Hepatocyte (in vitro differentiated cells): Measurements from ENCODE around the gene RACGAP1.

Experiments used
- CTCF ChIP-seq: fragments of 200-600 bp; sonication (generic); IDR thresholded peaks from 2 replicates; pipeline ENCODE4 v1.5.1; 2016; ENCODE audit warnings: antibody characterized with exemption, mild to moderate bottlenecking; ENCODE audit not compliant: poor library complexity
- EZH2 ChIP-seq: fragments of 200-600 bp; sonication (generic); IDR thresholded peaks from 2 replicates; pipeline ENCODE4 v1.6.1; 2016; ENCODE audit warnings: antibody characterized with exemption, mild to moderate bottlenecking, borderline replicate concordance

DNA sequence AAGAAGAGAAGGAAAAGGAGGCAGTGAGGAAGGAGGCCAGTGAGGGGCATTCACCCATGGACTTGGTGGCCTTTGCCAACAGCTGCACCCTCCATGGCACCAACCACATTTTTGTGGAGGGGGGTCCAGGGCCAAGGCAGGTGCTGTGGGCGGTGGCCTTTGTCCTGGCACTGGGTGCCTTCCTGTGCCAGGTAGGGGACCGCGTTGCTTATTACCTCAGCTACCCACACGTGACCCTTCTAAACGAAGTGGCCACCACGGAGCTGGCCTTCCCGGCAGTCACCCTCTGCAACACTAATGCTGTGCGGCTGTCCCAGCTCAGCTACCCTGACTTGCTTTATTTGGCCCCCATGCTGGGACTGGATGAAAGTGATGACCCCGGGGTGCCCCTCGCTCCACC lies 48.4 kb upstream of the RACGAP1 start:
- TF ChIP-seq CTCF (no peak), EZH2 (no peak)
